ENCODE results near the gene HPCAL4. TPM values are rescaled to one million over a fixed set of nuclear protein-coding genes. Genes with fewer than 3 reads are reported as not detected.

Gene HPCAL4
- total RNA-seq, 5 donors from 2014 or later (not counting 1 experiment from before 2014, with no cell fraction given): 10.3 to 38.5 (median 28.5) TPM

GRCh38 chr1:39635871-39636210, 55.4 kb downstream of the HPCAL4 start:
- Histone ChIP-seq H3K27me3 (replicated peaks in 1 of 2; ENCODE audit: control insufficient read depth in 2 of 2, extremely low read depth in 1 of 2, insufficient read depth in 2 of 2, low read length in 1 of 2) (peaks cover 14 to 45% of the 10 kb centered on the region in 2 experiments), H3K36me3 (ENCODE audit: control insufficient read depth in 2 of 2, extremely low read depth in 1 of 2, insufficient read depth in 1 of 2, low read length in 1 of 2) (no peaks in the 10 kb centered on the region), H3K9me3 (no peaks in the 10 kb centered on the region), H3K4me1 (ENCODE audit: control insufficient read depth in 1 of 2, extremely low read depth in 1 of 2, insufficient read depth in 2 of 2, low read length in 2 of 2) (peaks cover 3 to 10% of the 10 kb centered on the region in 2 experiments), H3K27ac (ENCODE audit: low read length) (no peak overlapping the region), H3K4me3 (ENCODE audit: control insufficient read depth in 1 of 2, extremely low read depth in 1 of 2, low read length in 1 of 2) (no peak overlapping the region)
- H3K9me3 Mint-ChIP-seq: no peaks in the 10 kb centered on the region
- DNase-seq: no peak
- H3K4me1 Mint-ChIP-seq: peaks cover 0 to 5% (median 3%) of the 10 kb centered on the region in 3 donors
- H3K4me3 Mint-ChIP-seq: no peak overlapping the region
- WGBS (ENCODE audit: insufficient coverage): 60% methylated on average over 1 of the region's 2 CpGs
- no peak for ATAC-seq (replicated peaks in 1 of 4)
- peaks cover 36 to 43% of the 10 kb centered on the region in 2 donors for H3K27me3 Mint-ChIP-seq
- no peak overlapping the region for H3K27ac Mint-ChIP-seq
- ChIA-PET POLR2A (no interaction called here), CTCF (no interaction called here)
- H3K36me3 Mint-ChIP-seq: no peaks in the 10 kb centered on the region

GRCh38 chr1:39635205-39635870, 55.9 kb downstream of the HPCAL4 start:
- H3K27me3 ChIP-seq (replicated peaks in 1 of 2; ENCODE audit: control insufficient read depth in 2 of 2, extremely low read depth in 1 of 2, insufficient read depth in 2 of 2, low read length in 1 of 2): peaks cover 15 to 41% of the 10 kb centered on the region in 2 experiments
- no peak overlapping the region for H3K4me3 Mint-ChIP-seq
- H3K4me1 Mint-ChIP-seq: peaks cover 0 to 5% (median 3%) of the 10 kb centered on the region in 3 donors
- no peaks in the 10 kb centered on the region for H3K36me3 Mint-ChIP-seq
- CTCF ChIA-PET: no interaction called here
- H3K36me3 ChIP-seq (ENCODE audit: control insufficient read depth in 2 of 2, extremely low read depth in 1 of 2, insufficient read depth in 1 of 2, low read length in 1 of 2): no peaks in the 10 kb centered on the region
- H3K27me3 Mint-ChIP-seq: peaks cover 39 to 43% of the 10 kb centered on the region in 2 donors
- 90% methylated on average over 10 of the region's 12 CpGs for WGBS (ENCODE audit: insufficient coverage)
- no peak overlapping the region for H3K27ac Mint-ChIP-seq
- H3K4me3 ChIP-seq (ENCODE audit: control insufficient read depth in 1 of 2, extremely low read depth in 1 of 2, low read length in 1 of 2): no peak overlapping the region
- H3K9me3 ChIP-seq: no peaks in the 10 kb centered on the region
- DNase-seq (no peak), ATAC-seq (replicated peaks in 1 of 4) (no peak)
- no peaks in the 10 kb centered on the region for H3K9me3 Mint-ChIP-seq
- POLR2A ChIA-PET: interaction anchor here in 1 of 2 donors (0.6 kb wide), 1 partner anchor 23 kb away, joined by 4 read pairs; no protein-coding TSS in a partner anchor
- H3K4me1 ChIP-seq (ENCODE audit: control insufficient read depth in 1 of 2, extremely low read depth in 1 of 2, insufficient read depth in 2 of 2, low read length in 2 of 2): peaks cover 3 to 10% of the 10 kb centered on the region in 2 experiments
- H3K27ac ChIP-seq (ENCODE audit: low read length): no peak overlapping the region

- Mint-ChIP-seq H3K36me3 (no peaks in the 10 kb centered on the region), H3K4me3 (no peak overlapping the region), H3K9me3 (no peaks in the 10 kb centered on the region), H3K27ac (no peak overlapping the region), H3K4me1 (no peaks in the 10 kb centered on the region), H3K27me3 (peaks cover 37 to 43% of the 10 kb centered on the region in 2 donors)
- ATAC-seq (replicated peaks in 1 of 4) (no peak), DNase-seq (no peak)
- Histone ChIP-seq H3K27me3 (replicated peaks in 1 of 2; ENCODE audit: control insufficient read depth in 2 of 2, extremely low read depth in 1 of 2, insufficient read depth in 2 of 2, low read length in 1 of 2) (peaks cover 8 to 26% of the 10 kb centered on the region in 2 experiments), H3K9me3 (no peaks in the 10 kb centered on the region), H3K27ac (ENCODE audit: low read length) (no peak overlapping the region), H3K4me1 (ENCODE audit: control insufficient read depth in 1 of 2, extremely low read depth in 1 of 2, insufficient read depth in 2 of 2, low read length in 2 of 2) (no peaks in the 10 kb centered on the region), H3K36me3 (ENCODE audit: control insufficient read depth in 2 of 2, extremely low read depth in 1 of 2, insufficient read depth in 1 of 2, low read length in 1 of 2) (no peaks in the 10 kb centered on the region), H3K4me3 (ENCODE audit: control insufficient read depth in 1 of 2, extremely low read depth in 1 of 2, low read length in 1 of 2) (no peak overlapping the region)
- CTCF ChIA-PET: interaction anchor here in 1 of 2 donors (0.7 kb wide), 1 partner anchor 24 kb away, joined by 3 read pairs; no protein-coding TSS in a partner anchor
- POLR2A ChIA-PET: no interaction called here
- 88% methylated on average over 3 of the region's 3 CpGs for WGBS (ENCODE audit: insufficient coverage)
Measured at GRCh38 chr1:39633422-39633821, 57.8 kb downstream of the HPCAL4 start.

GRCh38 chr1:39632682-39633417, 58.4 kb downstream of the HPCAL4 start:
- Mint-ChIP-seq H3K36me3 (no peaks in the 10 kb centered on the region), H3K9me3 (no peaks in the 10 kb centered on the region), H3K4me3 (no peak overlapping the region), H3K4me1 (no peaks in the 10 kb centered on the region), H3K27ac (no peak overlapping the region), H3K27me3 (peaks cover 32 to 38% of the 10 kb centered on the region in 2 donors)
- Histone ChIP-seq H3K27me3 (replicated peaks in 1 of 2; ENCODE audit: control insufficient read depth in 2 of 2, extremely low read depth in 1 of 2, insufficient read depth in 2 of 2, low read length in 1 of 2) (peaks cover 7 to 24% of the 10 kb centered on the region in 2 experiments), H3K4me3 (ENCODE audit: control insufficient read depth in 1 of 2, extremely low read depth in 1 of 2, low read length in 1 of 2) (no peak overlapping the region), H3K36me3 (ENCODE audit: control insufficient read depth in 2 of 2, extremely low read depth in 1 of 2, insufficient read depth in 1 of 2, low read length in 1 of 2) (no peaks in the 10 kb centered on the region), H3K27ac (ENCODE audit: low read length) (no peak overlapping the region), H3K4me1 (ENCODE audit: control insufficient read depth in 1 of 2, extremely low read depth in 1 of 2, insufficient read depth in 2 of 2, low read length in 2 of 2) (no peaks in the 10 kb centered on the region), H3K9me3 (no peaks in the 10 kb centered on the region)
- ATAC-seq (replicated peaks in 1 of 4): no peak
- POLR2A ChIA-PET: no interaction called here
- CTCF ChIA-PET: interaction anchor here in 1 of 2 donors (0.7 kb wide), 1 partner anchor 25 kb away, joined by 3 read pairs; no protein-coding TSS in a partner anchor
- DNase-seq: no peak
- 74% methylated on average over 53 of the region's 61 CpGs for WGBS (ENCODE audit: insufficient coverage)

GRCh38 chr1:39632323-39632681, 58.9 kb downstream of the HPCAL4 start:
- Mint-ChIP-seq H3K4me1 (no peaks in the 10 kb centered on the region), H3K27me3 (peaks cover 26 to 34% of the 10 kb centered on the region in 2 donors), H3K27ac (no peak overlapping the region), H3K9me3 (no peaks in the 10 kb centered on the region), H3K36me3 (no peaks in the 10 kb centered on the region), H3K4me3 (no peak overlapping the region)
- DNase-seq: no peak
- ChIA-PET CTCF (no interaction called here), POLR2A (no interaction called here)
- Histone ChIP-seq H3K4me3 (ENCODE audit: control insufficient read depth in 1 of 2, extremely low read depth in 1 of 2, low read length in 1 of 2) (no peak overlapping the region), H3K27ac (ENCODE audit: low read length) (no peak overlapping the region), H3K36me3 (ENCODE audit: control insufficient read depth in 2 of 2, extremely low read depth in 1 of 2, insufficient read depth in 1 of 2, low read length in 1 of 2) (no peaks in the 10 kb centered on the region), H3K4me1 (ENCODE audit: control insufficient read depth in 1 of 2, extremely low read depth in 1 of 2, insufficient read depth in 2 of 2, low read length in 2 of 2) (no peaks in the 10 kb centered on the region), H3K27me3 (replicated peaks in 1 of 2; ENCODE audit: control insufficient read depth in 2 of 2, extremely low read depth in 1 of 2, insufficient read depth in 2 of 2, low read length in 1 of 2) (peaks cover 5 to 19% of the 10 kb centered on the region in 2 experiments), H3K9me3 (no peaks in the 10 kb centered on the region)
- no peak for ATAC-seq (replicated peaks in 1 of 4)
- 94% methylated on average over 5 of the region's 5 CpGs for WGBS (ENCODE audit: insufficient coverage)

GRCh38 chr1:39631361-39632322, 59.6 kb downstream of the HPCAL4 start:
- no peak overlapping the region for H3K27ac Mint-ChIP-seq
- Histone ChIP-seq H3K4me3 (ENCODE audit: control insufficient read depth in 1 of 2, extremely low read depth in 1 of 2, low read length in 1 of 2) (no peak overlapping the region), H3K36me3 (ENCODE audit: control insufficient read depth in 2 of 2, extremely low read depth in 1 of 2, insufficient read depth in 1 of 2, low read length in 1 of 2) (no peaks in the 10 kb centered on the region), H3K27ac (ENCODE audit: low read length) (no peak overlapping the region), H3K4me1 (ENCODE audit: control insufficient read depth in 1 of 2, extremely low read depth in 1 of 2, insufficient read depth in 2 of 2, low read length in 2 of 2) (no peaks in the 10 kb centered on the region), H3K9me3 (no peaks in the 10 kb centered on the region), H3K27me3 (replicated peaks in 1 of 2; ENCODE audit: control insufficient read depth in 2 of 2, extremely low read depth in 1 of 2, insufficient read depth in 2 of 2, low read length in 1 of 2) (peaks cover 5 to 19% of the 10 kb centered on the region in 2 experiments)
- no peaks in the 10 kb centered on the region for H3K4me1 Mint-ChIP-seq
- no peaks in the 10 kb centered on the region for H3K36me3 Mint-ChIP-seq
- ChIA-PET POLR2A (no interaction called here), CTCF (no interaction called here)
- 64% methylated on average over 6 of the region's 16 CpGs for WGBS (ENCODE audit: insufficient coverage)
- DNase-seq (no peak), ATAC-seq (replicated peaks in 1 of 4) (no peak)
- no peak overlapping the region for H3K4me3 Mint-ChIP-seq
- H3K9me3 Mint-ChIP-seq: no peaks in the 10 kb centered on the region
- peaks cover 21 to 28% of the 10 kb centered on the region in 2 donors for H3K27me3 Mint-ChIP-seq
